ENCODE measurements around the gene NFYC.
"Not testable (repeated sequence)": the region's sequence is repeated elsewhere in the genome, so short reads cannot be mapped to it uniquely, and the experiment has no call there.

NFYC gene

GRCh38 chr1:40704817-40705733 is 13.6 kb downstream of the NFYC start:
- in situ Hi-C loops (cut with MboI; ENCODE audit: low sequenced_read_pairs): no loop called here

- in situ Hi-C loops (cut with MboI; ENCODE audit: low sequenced_read_pairs): no loop called here
Observed at GRCh38 chr1:40706626-40707025, 15.1 kb downstream of the NFYC start.

GRCh38 chr1:40708750-40709099 is 17.2 kb downstream of the NFYC start:
- in situ Hi-C loops (cut with MboI; ENCODE audit: low sequenced_read_pairs): no loop called here

GRCh38 chr1:40709100-40709801 is 17.7 kb downstream of the NFYC start:
- in situ Hi-C loops (cut with MboI; ENCODE audit: low sequenced_read_pairs): no loop called here

GRCh38 chr1:40709802-40710278 is 18.3 kb downstream of the NFYC start:
- in situ Hi-C loops (cut with MboI; ENCODE audit: low sequenced_read_pairs): no loop called here

GRCh38 chr1:40710581-40711315 is 19.2 kb downstream of the NFYC start:
- in situ Hi-C loops (cut with MboI; ENCODE audit: low sequenced_read_pairs): no loop called here

GRCh38 chr1:40711465-40712404 is 20.2 kb downstream of the NFYC start:
- in situ Hi-C loops (cut with MboI; ENCODE audit: low sequenced_read_pairs): no loop called here

- in situ Hi-C loops (cut with MboI; ENCODE audit: low sequenced_read_pairs): no loop called here
Observed at GRCh38 chr1:40712405-40712944, 21.0 kb downstream of the NFYC start.

- in situ Hi-C loops (cut with MboI; ENCODE audit: low sequenced_read_pairs): no loop called here
Observed at GRCh38 chr1:40712997-40713396, 21.5 kb downstream of the NFYC start.

- in situ Hi-C loops (cut with MboI; ENCODE audit: low sequenced_read_pairs): no loop called here
Observed at GRCh38 chr1:40715491-40716059, 24.1 kb downstream of the NFYC start.

- in situ Hi-C loops (cut with MboI; ENCODE audit: low sequenced_read_pairs): no loop called here
Observed at GRCh38 chr1:40717065-40717464, 25.6 kb downstream of the NFYC start.

- in situ Hi-C loops (cut with MboI; ENCODE audit: low sequenced_read_pairs): no loop called here
Observed at GRCh38 chr1:40717955-40718354, 26.5 kb downstream of the NFYC start.

- in situ Hi-C loops (cut with MboI; ENCODE audit: low sequenced_read_pairs): no loop called here
Observed at GRCh38 chr1:40720493-40720892, 29.0 kb downstream of the NFYC start.

- in situ Hi-C loops (cut with MboI; ENCODE audit: low sequenced_read_pairs): no loop called here
Observed at GRCh38 chr1:40722622-40723021, 31.1 kb downstream of the NFYC start.

GRCh38 chr1:40723196-40723955 is 31.9 kb downstream of the NFYC start:
- in situ Hi-C loops (cut with MboI; ENCODE audit: low sequenced_read_pairs): no loop called here

GRCh38 chr1:40727662-40728061 is 36.2 kb downstream of the NFYC start:
- in situ Hi-C loops (cut with MboI; ENCODE audit: low sequenced_read_pairs): not testable (repeated sequence)

- in situ Hi-C loops (cut with MboI; ENCODE audit: low sequenced_read_pairs): not testable (repeated sequence)
Observed at GRCh38 chr1:40729316-40729862, 37.9 kb downstream of the NFYC start.

GRCh38 chr1:40732756-40733301 is 41.3 kb downstream of the NFYC start:
- in situ Hi-C loops (cut with MboI; ENCODE audit: low sequenced_read_pairs): no loop called here
